BE2C (cell line): ENCODE data around the gene CHST11.

Experiments used
- DNase-seq: peaks from one replicate; pipeline ENCODE4 v3.0.0-alpha.2; 2020
- H3K27me3 ChIP-seq: fragments of 250-450 bp; sonication (Bioruptor Pico); 2 replicates; pipeline ENCODE4 v1.5.1; 2020; ENCODE audit warnings: mild to moderate bottlenecking
- H3K36me3 ChIP-seq: fragments of 250-450 bp; sonication (Bioruptor Pico); 2 replicates; pipeline ENCODE4 v1.5.1; 2020; ENCODE audit warnings: mild to moderate bottlenecking
- H3K4me1 ChIP-seq: fragments of 250-450 bp; sonication (Bioruptor Pico); 2 replicates; pipeline ENCODE4 v1.5.1; 2020
- H3K4me3 ChIP-seq: 2 replicates; pipeline ENCODE4 v1.5.1; 2011; ENCODE audit warnings: low read depth, low read length
- H3K9me3 ChIP-seq: fragments of 250-450 bp; sonication (Bioruptor Pico); 2 replicates; pipeline ENCODE4 v1.5.1; 2020
- CTCF ChIP-seq: IDR thresholded peaks from 2 replicates; pipeline ENCODE4 v1.5.1; 2012; ENCODE audit warnings: mild to moderate bottlenecking, low read depth, low read length

The CHST11 gene

DNA sequence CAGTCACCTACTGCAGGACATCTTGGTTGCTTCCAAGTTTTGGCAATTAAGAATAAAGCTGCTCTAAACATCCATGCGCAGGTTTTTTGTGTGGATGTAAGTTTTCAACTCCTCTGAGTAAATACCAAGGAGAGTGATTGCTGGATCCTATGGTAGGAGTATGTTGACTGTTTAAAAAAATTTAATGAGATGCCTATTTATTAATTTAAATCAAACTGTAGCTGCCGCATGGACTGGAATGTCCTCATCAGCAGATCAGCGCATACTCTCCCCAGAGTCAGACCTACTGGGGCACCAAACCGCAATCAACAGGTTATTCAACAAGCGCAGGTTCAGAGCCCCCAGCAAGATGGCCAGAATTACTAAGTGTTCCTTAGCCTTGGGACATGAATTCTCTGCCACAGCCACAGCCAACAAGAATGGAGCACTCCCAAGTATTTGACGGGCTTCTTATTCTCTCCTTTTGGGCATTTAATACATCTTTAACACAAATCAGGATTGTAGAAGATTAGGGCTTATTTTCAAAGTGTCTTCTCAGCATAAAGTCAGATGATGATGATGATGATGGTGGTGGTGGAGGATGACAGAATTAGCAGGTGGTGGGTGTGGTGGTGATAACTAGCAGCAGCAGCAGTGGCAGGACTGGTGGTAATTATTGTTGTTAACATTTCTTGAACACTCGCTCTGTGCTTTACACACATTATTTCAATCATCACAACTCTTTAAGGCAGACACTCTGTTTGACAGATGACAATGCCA is 170.7 kb downstream of the CHST11 start:
- no peak for DNase-seq
- H3K9me3 ChIP-seq: no peaks in the 10 kb centered on the region
- no peak overlapping the region for H3K4me3 ChIP-seq
- TF ChIP-seq CTCF: no peak
- no peaks in the 10 kb centered on the region for H3K36me3 ChIP-seq
- no peaks in the 10 kb centered on the region for H3K27me3 ChIP-seq
- peaks cover 3% of the 10 kb centered on the region; the same call in 1 of the 2 replicates for H3K4me1 ChIP-seq

GRCh38 chr12:104627990-104628830 is 171.5 kb downstream of the CHST11 start:
- H3K36me3 ChIP-seq: no peaks in the 10 kb centered on the region

GRCh38 chr12:104628831-104629135 is 172.0 kb downstream of the CHST11 start:
- TF ChIP-seq CTCF: no peak
- Histone ChIP-seq H3K4me1 (no peaks in the 10 kb centered on the region), H3K36me3 (no peaks in the 10 kb centered on the region)

More at GRCh38 chr12:104627990-104628830, 171.5 kb downstream of the CHST11 start:
- no peak for TF ChIP-seq CTCF
- no peak for DNase-seq
- H3K9me3 ChIP-seq: no peaks in the 10 kb centered on the region
- H3K4me3 ChIP-seq: no peak overlapping the region
- no peaks in the 10 kb centered on the region for H3K27me3 ChIP-seq
- no peaks in the 10 kb centered on the region for H3K4me1 ChIP-seq

DNA sequence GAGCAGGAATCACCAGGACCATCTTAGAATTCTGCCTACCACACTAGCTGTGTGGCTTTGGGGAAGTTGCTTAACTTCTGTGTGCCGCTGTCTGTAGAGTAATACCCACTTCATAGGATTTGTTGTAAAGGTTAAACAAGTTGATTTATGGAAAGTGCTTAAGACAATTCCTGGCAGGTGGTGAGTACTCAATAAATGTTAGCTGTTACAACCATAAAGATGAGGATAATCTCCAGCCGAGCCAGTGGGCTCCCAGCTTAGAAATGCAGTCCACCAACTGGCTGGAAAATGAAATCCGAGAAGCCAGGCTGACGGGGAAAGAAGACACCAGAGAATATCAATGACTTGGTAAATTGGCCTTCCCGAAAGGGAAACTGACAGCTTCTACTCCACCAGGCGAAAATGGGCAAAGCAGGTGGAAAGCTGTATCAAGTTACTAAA is 173.5 kb downstream of the CHST11 start:
- Histone ChIP-seq H3K36me3 (no peaks in the 10 kb centered on the region), H3K9me3 (no peaks in the 10 kb centered on the region; the same call in none of the 2 replicates), H3K4me1 (no peaks in the 10 kb centered on the region), H3K27me3 (no peaks in the 10 kb centered on the region), H3K4me3 (no peak overlapping the region)
- TF ChIP-seq CTCF: no peak
- no peak for DNase-seq

More at GRCh38 chr12:104628831-104629135, 172.0 kb downstream of the CHST11 start:
- Histone ChIP-seq H3K4me3 (no peak overlapping the region), H3K27me3 (no peaks in the 10 kb centered on the region), H3K9me3 (no peaks in the 10 kb centered on the region; the same call in 1 of the 2 replicates)
- no peak for DNase-seq

DNA sequence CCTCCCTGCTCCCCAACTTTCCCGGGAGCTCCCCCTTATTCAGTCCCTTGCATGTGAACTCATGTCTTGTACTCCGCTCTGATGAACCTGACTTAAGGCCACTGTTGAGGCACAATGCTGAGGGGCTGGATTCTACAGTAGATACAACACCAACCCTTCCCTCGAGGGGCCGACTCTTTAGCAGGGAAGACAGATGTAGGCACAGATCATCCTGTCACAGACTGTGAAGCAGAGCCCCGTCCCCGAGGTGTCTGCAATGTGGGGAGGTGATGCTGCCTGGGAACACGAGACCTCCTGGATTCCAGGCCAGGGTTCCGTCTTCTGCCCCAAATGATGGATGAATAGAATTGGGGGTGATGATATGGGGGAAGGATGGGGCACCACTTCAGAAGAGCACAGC is 175.1 kb downstream of the CHST11 start:
- Histone ChIP-seq H3K36me3 (no peaks in the 10 kb centered on the region), H3K9me3 (no peaks in the 10 kb centered on the region; the same call in none of the 2 replicates)
- no peak for DNase-seq

More for the DNA sequence above, 175.1 kb downstream of the CHST11 start:
- H3K27me3 ChIP-seq: no peaks in the 10 kb centered on the region
- no peaks in the 10 kb centered on the region for H3K4me1 ChIP-seq
- no peak for TF ChIP-seq CTCF
- no peak overlapping the region for H3K4me3 ChIP-seq
